ENCODE results near the gene KAZALD1. TPM values are rescaled to one million over a fixed set of nuclear protein-coding genes. Genes with fewer than 3 reads are reported as not detected.

Gene KAZALD1
- total RNA-seq, 6 experiments from 2014 or later = 0.22 to 1.1 (median 0.57) TPM

GRCh38 chr10:101094121-101094879 lies 32.5 kb downstream of the KAZALD1 start:
- no peak for TF ChIP-seq CTCF (IDR thresholded peaks at IDR 0.05)
- TF ChIP-seq POLR2A (IDR thresholded peaks at IDR 0.05) = no peak
- ATAC-seq = no peak
- no peaks in the 10 kb centered on the region for H3K36me3 ChIP-seq
- no peak for DNase-seq
- intact Hi-C loops (cut with DNase I) = no loop called here
- no peak overlapping the region for H3K4me3 ChIP-seq
- 61% methylated on average over 6 of the region's 14 CpGs for WGBS (ENCODE audit: insufficient coverage, low coverage, low lambda C conversion rate, missing lambda C conversion rate)
- H3K9me3 ChIP-seq = no peaks in the 10 kb centered on the region
- no peak overlapping the region for H3K27ac ChIP-seq
- H3K27me3 ChIP-seq = no peaks in the 10 kb centered on the region
- peaks cover 0 to 4% (median 0%) of the 10 kb centered on the region in 4 donors for H3K4me1 ChIP-seq

DNA sequence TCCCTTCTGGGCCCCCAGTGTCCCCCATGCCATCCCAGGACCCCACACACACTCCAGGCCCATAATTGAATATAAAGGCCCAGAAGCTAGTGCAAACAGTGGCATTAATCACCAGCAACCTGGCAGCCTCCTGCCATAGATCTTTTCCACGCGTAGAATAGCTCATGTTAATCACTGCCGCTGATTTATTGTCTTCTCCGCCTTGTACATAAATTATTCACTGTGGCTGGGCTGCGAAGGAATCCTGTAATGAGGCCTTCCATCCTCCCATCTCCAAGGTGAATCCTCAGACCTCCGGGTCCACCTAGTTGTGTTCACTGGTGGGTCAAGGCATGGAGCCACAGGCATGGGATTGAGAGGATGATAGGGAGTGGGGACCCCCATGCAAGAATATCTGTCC lies 33.2 kb downstream of the KAZALD1 start:
- no peaks in the 10 kb centered on the region for H3K9me3 ChIP-seq
- 50% methylated on average over 1 of the region's 6 CpGs for WGBS (ENCODE audit: insufficient coverage, low coverage, low lambda C conversion rate, missing lambda C conversion rate)
- TF ChIP-seq POLR2A (IDR thresholded peaks at IDR 0.05) (no peak), CTCF (IDR thresholded peaks at IDR 0.05) (no peak)
- no peaks in the 10 kb centered on the region for H3K27me3 ChIP-seq
- no peak for DNase-seq
- no peaks in the 10 kb centered on the region for H3K36me3 ChIP-seq
- ATAC-seq = no peak
- intact Hi-C loops (cut with DNase I) = loop anchor here (5.0 kb wide), 1 partner anchor 47 kb away; no protein-coding TSS in a partner anchor
- H3K4me1 ChIP-seq = peaks cover 0 to 4% (median 0%) of the 10 kb centered on the region in 4 donors
- no peak overlapping the region for H3K27ac ChIP-seq
- no peak overlapping the region for H3K4me3 ChIP-seq

- no peak overlapping the region for H3K4me3 ChIP-seq
- ATAC-seq = peak; percentile 85 to 94 (median 88)
- no peaks in the 10 kb centered on the region for H3K36me3 ChIP-seq
- intact Hi-C loops (cut with DNase I) = loop anchor here (5.0 kb wide), 1 partner anchor 47 kb away; no protein-coding TSS in a partner anchor
- no peak overlapping the region for H3K27ac ChIP-seq
- peak; percentile 62 to 74 (median 74) for DNase-seq
- H3K9me3 ChIP-seq = no peaks in the 10 kb centered on the region
- H3K4me1 ChIP-seq = peaks cover 0 to 4% (median 0%) of the 10 kb centered on the region in 4 donors
- H3K27me3 ChIP-seq = no peaks in the 10 kb centered on the region
- TF ChIP-seq CTCF (IDR thresholded peaks at IDR 0.05) = peak; percentile 76 to 86 (median 80)
- no peak for TF ChIP-seq POLR2A (IDR thresholded peaks at IDR 0.05)
- WGBS (ENCODE audit: insufficient coverage, low coverage, low lambda C conversion rate, missing lambda C conversion rate) = 30% methylated on average over 4 of the region's 7 CpGs
Observed at GRCh38 chr10:101095550-101096213, 33.9 kb downstream of the KAZALD1 start.

GRCh38 chr10:101096378-101096777 lies 34.6 kb downstream of the KAZALD1 start:
- no peak for ATAC-seq
- no CpG with 5 or more reads among the region's 4 CpGs for WGBS (ENCODE audit: insufficient coverage, low coverage, low lambda C conversion rate, missing lambda C conversion rate)
- no peaks in the 10 kb centered on the region for H3K36me3 ChIP-seq
- intact Hi-C loops (cut with DNase I) = loop anchor here (5.0 kb wide), 1 partner anchor 46 kb away; no protein-coding TSS in a partner anchor
- TF ChIP-seq POLR2A (IDR thresholded peaks at IDR 0.05) (no peak), CTCF (IDR thresholded peaks at IDR 0.05) (no peak)
- peaks cover 0 to 4% (median 0%) of the 10 kb centered on the region in 4 donors for H3K4me1 ChIP-seq
- H3K27ac ChIP-seq = no peak overlapping the region
- no peaks in the 10 kb centered on the region for H3K27me3 ChIP-seq
- H3K9me3 ChIP-seq = no peaks in the 10 kb centered on the region
- DNase-seq = no peak
- no peak overlapping the region for H3K4me3 ChIP-seq
